GM12878 (cell line): ENCODE measurements around the gene ABHD15. TPM values are rescaled to one million over a fixed set of nuclear protein-coding genes. Genes with fewer than 3 reads are reported as not detected.

Source experiments
- BACH1 ChIP-seq: fragments of 450-650 bp; IDR thresholded peaks from 2 replicates; pipeline ENCODE4 v1.6.1; 2017; ENCODE audit warnings: mild to moderate bottlenecking, borderline replicate concordance
- CHD1 ChIP-seq: IDR thresholded peaks from 2 replicates; pipeline ENCODE4 v1.6.1; 2012; ENCODE audit warnings: low read depth, low read length, improper control_type of control experiment
- GATAD2B ChIP-seq: fragments of 450-650 bp; conservative IDR thresholded peaks from 2 replicates; pipeline ENCODE4 v1.6.1; 2017; ENCODE audit warnings: low read depth, mild to moderate bottlenecking, moderate library complexity
- HDGF ChIP-seq: fragments of 450-650 bp; IDR thresholded peaks from 2 replicates; pipeline ENCODE4 v1.6.1; 2016; ENCODE audit warnings: antibody characterized with exemption
- RB1 ChIP-seq: fragments of 450-650 bp; formaldehyde crosslinking; IDR thresholded peaks from 2 replicates; pipeline ENCODE4 v1.6.1; 2017; ENCODE audit warnings: mild to moderate bottlenecking, borderline replicate concordance
- ZSCAN29 ChIP-seq: fragments of 450-650 bp; IDR thresholded peaks from 2 replicates; pipeline ENCODE4 v1.6.1; 2017; ENCODE audit warnings: mild to moderate bottlenecking, moderate library complexity
- polyA plus RNA-seq, 11 experiments: library from polyadenylated mRNA; depleted of rRNA in 4 of 11; unstranded in 6 of 11; stranded (reverse) in 5 of 11; fragments of >200 nt; fragmentation: Nextera tagmentation in 4 of 11; fragmentation: Illumina TruSeq in 1 of 11; extraction: Ambion mirVana in 4 of 11; extraction: Trizol in 1 of 11; gene quantifications; 1 replicate in 1 of 11; 2 replicates in 10 of 11; pipeline versions ENCODE4 v1.2.1 to v1.2.3, GENCODE V29; 2011 to 2016; ENCODE audit warnings: inconsistent platforms in 2 of 11, missing spikeins in 2 of 11, low read depth in 1 of 11
- total RNA-seq, 4 experiments: library from RNA; depleted of rRNA in 3 of 4; stranded (reverse); fragments of >200 nt in 3 of 4; fragmentation: Illumina TruSeq in 1 of 4; extraction: Trizol in 1 of 4; gene quantifications; 2 replicates each; pipeline versions ENCODE4 v1.2.1 to v1.2.3, GENCODE V29; 2013 to 2021
- TF ChIP-seq, protein P1 (sequence below): fragments of 450-650 bp; formaldehyde crosslinking; IDR thresholded peaks from 2 replicates; pipeline ENCODE4 v1.4.0; 2022; ENCODE audit warnings: mild to moderate bottlenecking, moderate library complexity
- TF ChIP-seq, protein P2 (sequence below): fragments of 450-650 bp; IDR thresholded peaks from 2 replicates; pipeline ENCODE4 v1.6.1; 2018; ENCODE audit warnings: borderline replicate concordance, mild to moderate bottlenecking; ENCODE audit not compliant: partially characterized antibody
- TF ChIP-seq, protein P3 (sequence below): fragments of 450-650 bp; IDR thresholded peaks from 2 replicates; pipeline ENCODE4 v1.6.1; 2017; ENCODE audit warnings: mild to moderate bottlenecking, moderate library complexity
- TF ChIP-seq, protein P4 (sequence below): fragments of 450-650 bp; formaldehyde crosslinking; IDR thresholded peaks from 2 replicates; pipeline ENCODE4 v1.4.0; 2020; ENCODE audit warnings: mild to moderate bottlenecking, moderate library complexity

ABHD15 gene
- total and polyA plus RNA-seq, 10 of the 15 experiments (the other 5 are each of a cell fraction or from before 2014, with no cell fraction given), result 2.1 to 9.2 (median 4.9) TPM

DNA sequence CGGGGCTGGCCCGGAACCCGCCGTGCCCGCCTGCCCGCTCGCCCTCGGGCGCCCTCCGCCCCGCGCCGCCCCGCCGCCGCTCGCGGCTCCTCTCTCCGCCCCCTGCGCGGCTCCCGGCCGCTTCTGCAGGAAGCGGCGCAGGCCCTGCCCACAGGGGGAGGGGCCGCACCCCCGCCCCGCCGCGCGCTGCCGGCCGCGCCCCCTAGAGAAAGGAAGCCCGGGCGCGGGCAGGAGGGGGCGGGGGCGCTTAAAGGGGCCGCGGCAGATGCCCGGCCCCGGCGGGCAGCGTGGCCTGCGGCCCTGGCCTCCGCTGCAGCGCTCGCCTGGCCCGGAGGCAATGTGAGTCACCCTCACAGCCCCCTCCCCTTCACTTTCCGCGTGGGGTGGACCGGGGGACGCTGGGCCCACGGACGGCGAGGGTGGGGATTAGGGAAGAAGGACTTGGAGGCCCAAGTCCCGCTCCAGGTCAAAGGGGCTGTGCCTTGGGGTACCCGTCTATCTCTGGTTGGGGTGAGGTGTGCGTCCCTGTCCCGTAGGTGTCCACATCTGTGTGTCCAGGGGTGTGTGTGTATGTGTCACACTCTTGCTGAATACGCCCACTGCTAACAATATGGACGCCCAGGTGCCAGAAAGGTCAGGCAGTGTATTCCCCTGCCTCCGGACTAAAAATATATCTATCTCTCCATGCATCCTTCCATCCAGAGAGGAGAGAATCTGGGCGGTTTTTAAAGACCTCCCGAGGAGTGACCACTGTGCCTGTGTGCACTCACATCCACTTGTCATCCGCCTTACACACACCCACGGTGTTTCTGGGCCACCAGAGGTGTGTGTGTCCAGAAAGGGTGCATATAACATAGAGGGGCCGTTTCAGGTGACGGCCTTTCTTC is 22.9 kb upstream of the ABHD15 start, which contains the start of gene GIT1 (continued):
- TF ChIP-seq, protein P1, sequence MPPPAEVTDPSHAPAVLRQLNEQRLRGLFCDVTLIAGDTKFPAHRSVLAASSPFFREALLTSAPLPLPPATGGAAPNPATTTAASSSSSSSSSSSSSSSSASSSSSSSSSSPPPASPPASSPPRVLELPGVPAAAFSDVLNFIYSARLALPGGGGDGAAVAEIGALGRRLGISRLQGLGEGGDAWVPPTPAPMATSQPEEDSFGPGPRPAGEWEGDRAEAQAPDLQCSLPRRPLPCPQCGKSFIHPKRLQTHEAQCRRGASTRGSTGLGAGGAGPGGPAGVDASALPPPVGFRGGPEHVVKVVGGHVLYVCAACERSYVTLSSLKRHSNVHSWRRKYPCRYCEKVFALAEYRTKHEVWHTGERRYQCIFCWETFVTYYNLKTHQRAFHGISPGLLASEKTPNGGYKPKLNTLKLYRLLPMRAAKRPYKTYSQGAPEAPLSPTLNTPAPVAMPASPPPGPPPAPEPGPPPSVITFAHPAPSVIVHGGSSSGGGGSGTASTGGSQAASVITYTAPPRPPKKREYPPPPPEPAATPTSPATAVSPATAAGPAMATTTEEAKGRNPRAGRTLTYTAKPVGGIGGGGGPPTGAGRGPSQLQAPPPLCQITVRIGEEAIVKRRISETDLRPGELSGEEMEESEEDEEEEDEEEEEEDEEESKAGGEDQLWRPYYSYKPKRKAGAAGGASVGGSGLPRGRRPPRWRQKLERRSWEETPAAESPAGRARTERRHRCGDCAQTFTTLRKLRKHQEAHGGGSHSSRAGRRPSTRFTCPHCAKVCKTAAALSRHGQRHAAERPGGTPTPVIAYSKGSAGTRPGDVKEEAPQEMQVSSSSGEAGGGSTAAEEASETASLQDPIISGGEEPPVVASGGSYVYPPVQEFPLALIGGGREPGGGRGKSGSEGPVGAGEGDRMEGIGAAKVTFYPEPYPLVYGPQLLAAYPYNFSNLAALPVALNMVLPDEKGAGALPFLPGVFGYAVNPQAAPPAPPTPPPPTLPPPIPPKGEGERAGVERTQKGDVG, result no peak
- TF ChIP-seq RB1 (peak; percentile 60; the same call in 1 of the 2 replicates), CHD1 (no peak), ZSCAN29 (0 out of 2 replicates have a peak, but pooled peaks have one; percentile 13), HDGF (peak; percentile 45; the same call in 1 of the 2 replicates), BACH1 (0 out of 2 replicates have a peak, but pooled peaks have one; percentile 36), GATAD2B (peak; percentile 70)
- TF ChIP-seq, protein P2, sequence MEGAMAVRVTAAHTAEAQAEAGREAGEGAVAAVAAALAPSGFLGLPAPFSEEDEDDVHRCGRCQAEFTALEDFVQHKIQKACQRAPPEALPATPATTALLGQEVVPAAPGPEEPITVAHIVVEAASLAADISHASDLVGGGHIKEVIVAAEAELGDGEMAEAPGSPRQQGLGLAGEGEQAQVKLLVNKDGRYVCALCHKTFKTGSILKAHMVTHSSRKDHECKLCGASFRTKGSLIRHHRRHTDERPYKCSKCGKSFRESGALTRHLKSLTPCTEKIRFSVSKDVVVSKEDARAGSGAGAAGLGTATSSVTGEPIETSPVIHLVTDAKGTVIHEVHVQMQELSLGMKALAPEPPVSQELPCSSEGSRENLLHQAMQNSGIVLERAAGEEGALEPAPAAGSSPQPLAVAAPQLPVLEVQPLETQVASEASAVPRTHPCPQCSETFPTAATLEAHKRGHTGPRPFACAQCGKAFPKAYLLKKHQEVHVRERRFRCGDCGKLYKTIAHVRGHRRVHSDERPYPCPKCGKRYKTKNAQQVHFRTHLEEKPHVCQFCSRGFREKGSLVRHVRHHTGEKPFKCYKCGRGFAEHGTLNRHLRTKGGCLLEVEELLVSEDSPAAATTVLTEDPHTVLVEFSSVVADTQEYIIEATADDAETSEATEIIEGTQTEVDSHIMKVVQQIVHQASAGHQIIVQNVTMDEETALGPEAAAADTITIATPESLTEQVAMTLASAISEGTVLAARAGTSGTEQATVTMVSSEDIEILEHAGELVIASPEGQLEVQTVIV, result no peak
- TF ChIP-seq, protein P3, sequence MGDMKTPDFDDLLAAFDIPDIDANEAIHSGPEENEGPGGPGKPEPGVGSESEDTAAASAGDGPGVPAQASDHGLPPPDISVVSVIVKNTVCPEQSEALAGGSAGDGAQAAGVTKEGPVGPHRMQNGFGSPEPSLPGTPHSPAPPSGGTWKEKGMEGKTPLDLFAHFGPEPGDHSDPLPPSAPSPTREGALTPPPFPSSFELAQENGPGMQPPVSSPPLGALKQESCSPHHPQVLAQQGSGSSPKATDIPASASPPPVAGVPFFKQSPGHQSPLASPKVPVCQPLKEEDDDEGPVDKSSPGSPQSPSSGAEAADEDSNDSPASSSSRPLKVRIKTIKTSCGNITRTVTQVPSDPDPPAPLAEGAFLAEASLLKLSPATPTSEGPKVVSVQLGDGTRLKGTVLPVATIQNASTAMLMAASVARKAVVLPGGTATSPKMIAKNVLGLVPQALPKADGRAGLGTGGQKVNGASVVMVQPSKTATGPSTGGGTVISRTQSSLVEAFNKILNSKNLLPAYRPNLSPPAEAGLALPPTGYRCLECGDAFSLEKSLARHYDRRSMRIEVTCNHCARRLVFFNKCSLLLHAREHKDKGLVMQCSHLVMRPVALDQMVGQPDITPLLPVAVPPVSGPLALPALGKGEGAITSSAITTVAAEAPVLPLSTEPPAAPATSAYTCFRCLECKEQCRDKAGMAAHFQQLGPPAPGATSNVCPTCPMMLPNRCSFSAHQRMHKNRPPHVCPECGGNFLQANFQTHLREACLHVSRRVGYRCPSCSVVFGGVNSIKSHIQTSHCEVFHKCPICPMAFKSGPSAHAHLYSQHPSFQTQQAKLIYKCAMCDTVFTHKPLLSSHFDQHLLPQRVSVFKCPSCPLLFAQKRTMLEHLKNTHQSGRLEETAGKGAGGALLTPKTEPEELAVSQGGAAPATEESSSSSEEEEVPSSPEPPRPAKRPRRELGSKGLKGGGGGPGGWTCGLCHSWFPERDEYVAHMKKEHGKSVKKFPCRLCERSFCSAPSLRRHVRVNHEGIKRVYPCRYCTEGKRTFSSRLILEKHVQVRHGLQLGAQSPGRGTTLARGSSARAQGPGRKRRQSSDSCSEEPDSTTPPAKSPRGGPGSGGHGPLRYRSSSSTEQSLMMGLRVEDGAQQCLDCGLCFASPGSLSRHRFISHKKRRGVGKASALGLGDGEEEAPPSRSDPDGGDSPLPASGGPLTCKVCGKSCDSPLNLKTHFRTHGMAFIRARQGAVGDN, result 0 out of 2 replicates have a peak, but pooled peaks have one; percentile 21
- TF ChIP-seq, protein P4, sequence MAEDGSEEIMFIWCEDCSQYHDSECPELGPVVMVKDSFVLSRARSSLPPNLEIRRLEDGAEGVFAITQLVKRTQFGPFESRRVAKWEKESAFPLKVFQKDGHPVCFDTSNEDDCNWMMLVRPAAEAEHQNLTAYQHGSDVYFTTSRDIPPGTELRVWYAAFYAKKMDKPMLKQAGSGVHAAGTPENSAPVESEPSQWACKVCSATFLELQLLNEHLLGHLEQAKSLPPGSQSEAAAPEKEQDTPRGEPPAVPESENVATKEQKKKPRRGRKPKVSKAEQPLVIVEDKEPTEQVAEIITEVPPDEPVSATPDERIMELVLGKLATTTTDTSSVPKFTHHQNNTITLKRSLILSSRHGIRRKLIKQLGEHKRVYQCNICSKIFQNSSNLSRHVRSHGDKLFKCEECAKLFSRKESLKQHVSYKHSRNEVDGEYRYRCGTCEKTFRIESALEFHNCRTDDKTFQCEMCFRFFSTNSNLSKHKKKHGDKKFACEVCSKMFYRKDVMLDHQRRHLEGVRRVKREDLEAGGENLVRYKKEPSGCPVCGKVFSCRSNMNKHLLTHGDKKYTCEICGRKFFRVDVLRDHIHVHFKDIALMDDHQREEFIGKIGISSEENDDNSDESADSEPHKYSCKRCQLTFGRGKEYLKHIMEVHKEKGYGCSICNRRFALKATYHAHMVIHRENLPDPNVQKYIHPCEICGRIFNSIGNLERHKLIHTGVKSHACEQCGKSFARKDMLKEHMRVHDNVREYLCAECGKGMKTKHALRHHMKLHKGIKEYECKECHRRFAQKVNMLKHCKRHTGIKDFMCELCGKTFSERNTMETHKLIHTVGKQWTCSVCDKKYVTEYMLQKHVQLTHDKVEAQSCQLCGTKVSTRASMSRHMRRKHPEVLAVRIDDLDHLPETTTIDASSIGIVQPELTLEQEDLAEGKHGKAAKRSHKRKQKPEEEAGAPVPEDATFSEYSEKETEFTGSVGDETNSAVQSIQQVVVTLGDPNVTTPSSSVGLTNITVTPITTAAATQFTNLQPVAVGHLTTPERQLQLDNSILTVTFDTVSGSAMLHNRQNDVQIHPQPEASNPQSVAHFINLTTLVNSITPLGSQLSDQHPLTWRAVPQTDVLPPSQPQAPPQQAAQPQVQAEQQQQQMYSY (CRISPR knock-in tag), result no peak
